CD14-positive monocyte (primary cell): ENCODE data around the gene LUC7L. TPM values are rescaled to one million over a fixed set of nuclear protein-coding genes. Genes with fewer than 3 reads are reported as not detected.

Source experiments
- DNase-seq, 3 donors: peaks; one replicate each; pipeline ENCODE4 v3.0.0-alpha.2; 2011 to 2022
- H2AFZ ChIP-seq: 2 replicates; pipeline ENCODE4 v1.6.0; 2012; ENCODE audit warnings: mild to moderate bottlenecking, low read depth, low read length, inconsistent platforms; ENCODE audit not compliant: insufficient read depth, poor library complexity, severe bottlenecking
- H3K27ac ChIP-seq, 2 donors: 1 replicate in 1 of 2; 2 replicates in 1 of 2; pipeline ENCODE4 v1.5.1; 2012 to 2013; ENCODE audit warnings: low read length in 2 of 2, control low read depth in 1 of 2, inconsistent platforms in 1 of 2, low read depth in 1 of 2, mild to moderate bottlenecking in 1 of 2
- H3K27me3 ChIP-seq, 2 donors: one replicate each; pipeline versions ENCODE4 v1.6.0 to v1.6.1; 2011 to 2013; ENCODE audit warnings: low read length in 2 of 2; ENCODE audit not compliant: control insufficient read depth in 2 of 2, insufficient read depth in 2 of 2
- H3K36me3 ChIP-seq, 2 donors: replicated peaks in 1 of 2; 1 replicate in 1 of 2; 2 replicates in 1 of 2; pipeline versions ENCODE4 v1.5.1 to v1.6.1; 2012 to 2013; ENCODE audit warnings: low read length in 2 of 2, control low read depth in 1 of 2, inconsistent platforms in 1 of 2, mild to moderate bottlenecking in 1 of 2; ENCODE audit not compliant: insufficient read depth in 2 of 2, control insufficient read depth in 1 of 2
- H3K4me1 ChIP-seq, 2 donors: 1 replicate in 1 of 2; 2 replicates in 1 of 2; pipeline versions ENCODE4 v1.5.1 to v1.6.1; 2012 to 2013; ENCODE audit warnings: low read length in 2 of 2, control low read depth in 1 of 2, inconsistent platforms in 1 of 2, mild to moderate bottlenecking in 1 of 2, moderate library complexity in 1 of 2; ENCODE audit not compliant: insufficient read depth in 2 of 2, control insufficient read depth in 1 of 2
- H3K4me2 ChIP-seq: replicated peaks from 2 replicates; pipeline ENCODE3; 2012; ENCODE audit warnings: low read length, moderate library complexity, mild to moderate bottlenecking; ENCODE audit not compliant: poor library complexity, severe bottlenecking; ENCODE audit errors: extremely low read depth
- H3K4me3 ChIP-seq, 3 experiments: fragments of 200-600 bp in 1 of 3; sonication (generic) in 1 of 3; replicated peaks in 1 of 3; 1 replicate in 2 of 3; 2 replicates in 1 of 3; pipeline ENCODE4 v1.5.1; 2011 to 2013; ENCODE audit warnings: low read length in 3 of 3, mild to moderate bottlenecking in 3 of 3, control low read depth in 2 of 3, low read depth in 2 of 3, inconsistent platforms in 1 of 3, moderate library complexity in 1 of 3
- H3K79me2 ChIP-seq: 2 replicates; pipeline ENCODE4 v1.6.0; 2012; ENCODE audit warnings: mild to moderate bottlenecking, control low read depth, inconsistent platforms, low read length, moderate library complexity; ENCODE audit not compliant: insufficient read depth
- H3K9ac ChIP-seq: 2 replicates; pipeline ENCODE4 v1.6.0; 2017; ENCODE audit warnings: low read length, mild to moderate bottlenecking; ENCODE audit not compliant: insufficient read depth, poor library complexity, severe bottlenecking
- H3K9me3 ChIP-seq, 2 donors: replicated peaks in 1 of 2; 1 replicate in 1 of 2; 2 replicates in 1 of 2; pipeline versions ENCODE4 v1.5.1 to v1.6.1; 2012 to 2013; ENCODE audit warnings: low read length in 2 of 2, control low read depth in 1 of 2; ENCODE audit not compliant: control insufficient read depth in 1 of 2, insufficient read depth in 1 of 2
- H4K20me1 ChIP-seq: 2 replicates; pipeline ENCODE4 v1.6.0; 2012; ENCODE audit warnings: mild to moderate bottlenecking, low read length, control low read depth, moderate library complexity; ENCODE audit not compliant: insufficient read depth
- H3K27ac Mint-ChIP-seq, 7 donors: one replicate each; pipeline ENCODE4 v1.8.0; 2020; ENCODE audit warnings: mild to moderate bottlenecking in 7 of 7, mixed read lengths in 7 of 7, moderate library complexity in 6 of 7, inconsistent platforms in 2 of 7
- H3K27me3 Mint-ChIP-seq, 3 donors: one replicate each; pipeline ENCODE4 v1.8.0; 2021 to 2022; ENCODE audit warnings: low read depth in 3 of 3, mild to moderate bottlenecking in 3 of 3, mixed read lengths in 3 of 3, moderate library complexity in 3 of 3, inconsistent platforms in 1 of 3
- H3K36me3 Mint-ChIP-seq, 2 donors: one replicate each; pipeline ENCODE4 v1.8.0; 2020; ENCODE audit warnings: mixed read lengths in 2 of 2, inconsistent platforms in 1 of 2, mild to moderate bottlenecking in 1 of 2
- H3K4me1 Mint-ChIP-seq: one replicate; pipeline ENCODE4 v1.8.0; 2020; ENCODE audit warnings: mild to moderate bottlenecking, mixed read lengths
- H3K4me3 Mint-ChIP-seq, 2 donors: one replicate each; pipeline ENCODE4 v1.8.0; 2020; ENCODE audit warnings: mild to moderate bottlenecking in 2 of 2, mixed read lengths in 2 of 2, moderate library complexity in 1 of 2
- H3K9me3 Mint-ChIP-seq, 7 donors: one replicate each; pipeline ENCODE4 v1.8.0; 2020 to 2022; ENCODE audit warnings: mixed read lengths in 7 of 7, mild to moderate bottlenecking in 6 of 7, moderate library complexity in 6 of 7, inconsistent platforms in 2 of 7
- WGBS: methylation state at CpG from one replicate; pipeline ENCODE4 v1.1.5; 2013; ENCODE audit warnings: missing lambda C conversion rate; ENCODE audit not compliant: insufficient coverage; 5-methylcytosine and 5-hydroxymethylcytosine counted together
- intact Hi-C, 2 donors: fragments of 100-400 bp; cut with micrococcal nuclease; formaldehyde crosslinking; loops; one replicate each; pipeline versions ENCODE4 v1.15.0 to v1.15.1; 2023
- polyA plus RNA-seq, 3 donors: library from polyadenylated mRNA; depleted of rRNA in 1 of 3; unstranded in 2 of 3; stranded (reverse) in 1 of 3; fragments of 300-500 nt in 2 of 3; fragments of >200 nt in 1 of 3; fragmentation: Illumina TruSeq in 2 of 3; gene quantifications; 1 replicate in 2 of 3; 2 replicates in 1 of 3; pipeline ENCODE4 v1.2.3, GENCODE V29; 2012 to 2021
- TF ChIP-seq, protein P1 (sequence below): fragments of 200-600 bp; IDR thresholded peaks from one replicate; pipeline ENCODE4 v1.8.0; 2022; ENCODE audit warnings: antibody characterized with exemption, mild to moderate bottlenecking

The LUC7L gene
- polyA plus RNA-seq, 3 donors = 4.0 to 109 (median 4.6) TPM

DNA sequence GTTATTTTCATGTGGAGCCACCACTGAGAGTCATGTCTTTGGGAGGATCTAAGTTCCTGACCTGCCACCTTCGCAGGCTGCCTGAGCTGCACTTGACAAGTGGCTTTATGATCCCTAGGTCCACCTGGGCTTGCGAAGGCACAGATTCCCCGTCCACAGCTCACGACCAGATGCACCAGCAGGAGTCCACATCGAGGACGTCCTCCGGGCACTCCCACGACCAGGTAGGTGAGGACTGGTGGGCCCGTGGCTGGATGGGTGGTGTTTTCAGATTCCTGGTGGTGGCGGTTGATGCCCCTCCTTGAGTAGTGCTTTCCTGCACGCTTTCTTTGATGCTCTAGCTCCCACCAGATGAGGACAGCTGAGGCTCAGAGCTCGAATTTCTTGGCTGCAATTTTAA is 20.2 kb upstream of the LUC7L start:
- peaks cover 9 to 11% of the 10 kb centered on the region in 2 donors for H3K4me1 ChIP-seq
- no peak overlapping the region for H2AFZ ChIP-seq
- Mint-ChIP-seq H3K9me3 (peaks cover 0 to 3% (median 0%) of the 10 kb centered on the region in 7 donors), H3K27ac (no peak overlapping the region), H3K4me1 (peaks cover 10% of the 10 kb centered on the region), H3K4me3 (no peak overlapping the region), H3K27me3 (peaks cover 0 to 3% (median 0%) of the 10 kb centered on the region in 3 donors), H3K36me3 (peaks cover 21 to 40% of the 10 kb centered on the region in 2 donors)
- DNase-seq = no peak
- no peaks in the 10 kb centered on the region for H3K79me2 ChIP-seq
- no peaks in the 10 kb centered on the region for H3K9me3 ChIP-seq
- no peak overlapping the region for H3K4me2 ChIP-seq
- peaks cover 6 to 21% of the 10 kb centered on the region in 2 donors for H3K36me3 ChIP-seq
- WGBS = 93% methylated on average over 12 of the region's 12 CpGs
- TF ChIP-seq, protein P1, sequence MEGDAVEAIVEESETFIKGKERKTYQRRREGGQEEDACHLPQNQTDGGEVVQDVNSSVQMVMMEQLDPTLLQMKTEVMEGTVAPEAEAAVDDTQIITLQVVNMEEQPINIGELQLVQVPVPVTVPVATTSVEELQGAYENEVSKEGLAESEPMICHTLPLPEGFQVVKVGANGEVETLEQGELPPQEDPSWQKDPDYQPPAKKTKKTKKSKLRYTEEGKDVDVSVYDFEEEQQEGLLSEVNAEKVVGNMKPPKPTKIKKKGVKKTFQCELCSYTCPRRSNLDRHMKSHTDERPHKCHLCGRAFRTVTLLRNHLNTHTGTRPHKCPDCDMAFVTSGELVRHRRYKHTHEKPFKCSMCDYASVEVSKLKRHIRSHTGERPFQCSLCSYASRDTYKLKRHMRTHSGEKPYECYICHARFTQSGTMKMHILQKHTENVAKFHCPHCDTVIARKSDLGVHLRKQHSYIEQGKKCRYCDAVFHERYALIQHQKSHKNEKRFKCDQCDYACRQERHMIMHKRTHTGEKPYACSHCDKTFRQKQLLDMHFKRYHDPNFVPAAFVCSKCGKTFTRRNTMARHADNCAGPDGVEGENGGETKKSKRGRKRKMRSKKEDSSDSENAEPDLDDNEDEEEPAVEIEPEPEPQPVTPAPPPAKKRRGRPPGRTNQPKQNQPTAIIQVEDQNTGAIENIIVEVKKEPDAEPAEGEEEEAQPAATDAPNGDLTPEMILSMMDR = no peak
- H3K27ac ChIP-seq = no peak overlapping the region
- no peaks in the 10 kb centered on the region for H4K20me1 ChIP-seq
- no peak overlapping the region for H3K9ac ChIP-seq
- H3K4me3 ChIP-seq = no peak overlapping the region
- H3K27me3 ChIP-seq = no peaks in the 10 kb centered on the region
- intact Hi-C loops = no loop called here

DNA sequence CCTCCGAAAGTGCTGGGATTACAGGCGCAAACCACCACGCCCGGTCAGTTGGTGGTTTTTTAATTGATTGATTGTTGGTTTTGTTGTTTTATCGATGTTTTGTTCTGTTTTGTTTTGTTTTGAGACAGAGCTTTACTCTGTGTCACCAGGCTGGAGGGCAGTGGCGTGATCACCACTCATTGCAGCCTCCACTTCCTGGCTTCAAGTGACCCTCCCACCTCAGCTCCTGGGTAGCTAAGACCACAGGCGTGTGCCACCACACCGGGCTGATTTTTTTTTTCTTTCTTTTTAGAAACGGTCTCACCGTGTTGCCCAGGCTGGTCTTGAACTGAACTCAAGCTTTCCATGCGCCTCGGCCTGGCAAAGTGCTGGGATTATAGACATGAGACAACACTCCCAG is 17.8 kb upstream of the LUC7L start:
- WGBS = 90% methylated on average over 8 of the region's 12 CpGs

More for the DNA sequence above, 17.8 kb upstream of the LUC7L start:
- Histone ChIP-seq H3K27ac (no peak overlapping the region), H3K9me3 (no peaks in the 10 kb centered on the region), H4K20me1 (peaks cover 4% of the 10 kb centered on the region), H3K9ac (no peak overlapping the region), H3K27me3 (no peaks in the 10 kb centered on the region), H3K79me2 (no peaks in the 10 kb centered on the region), H2AFZ (no peak overlapping the region), H3K36me3 (peaks cover 0 to 14% of the 10 kb centered on the region in 2 donors), H3K4me3 (no peak overlapping the region), H3K4me2 (no peak overlapping the region), H3K4me1 (peaks cover 2 to 4% of the 10 kb centered on the region in 2 donors)
- DNase-seq = no peak
- Mint-ChIP-seq H3K9me3 (peaks cover 0 to under 1% (median 0%) of the 10 kb centered on the region in 7 donors), H3K36me3 (peaks cover 10 to 31% of the 10 kb centered on the region in 2 donors), H3K27me3 (peaks cover 0 to under 1% (median 0%) of the 10 kb centered on the region in 3 donors), H3K27ac (peak overlapping the region in 2 of 7 donors; percentile 13 to 66), H3K4me3 (no peak overlapping the region), H3K4me1 (peaks cover 6% of the 10 kb centered on the region)
- TF ChIP-seq, protein P1 = no peak
- intact Hi-C loops = no loop called here
